ENCODE measurements around the gene CD40LG.

The CD40LG gene

GRCh38 chrX:136647677-136648360, at the start of gene CD40LG:
Gene CD40LG (plus strand): TSS chrX:136648158. CDS start chrX:136648249, 91 bp downstream.
- no peak for DNase-seq

- DNase-seq, result no peak
Measured at GRCh38 chrX:136598631-136599030, 49.3 kb upstream of the CD40LG start.

- DNase-seq, result no peak
Measured at GRCh38 chrX:136600059-136600458, 47.9 kb upstream of the CD40LG start.

- DNase-seq, result no peak
Measured at GRCh38 chrX:136607236-136607635, 40.7 kb upstream of the CD40LG start.

GRCh38 chrX:136608295-136608933, 39.5 kb upstream of the CD40LG start:
- peak; percentile 35 for DNase-seq

GRCh38 chrX:136616987-136617685, 30.8 kb upstream of the CD40LG start:
- DNase-seq, result no peak

- no peak for DNase-seq
Measured at GRCh38 chrX:136619899-136620505, 28.0 kb upstream of the CD40LG start.

- DNase-seq, result no peak
Measured at GRCh38 chrX:136620780-136621179, 27.2 kb upstream of the CD40LG start.

- DNase-seq, result no peak
Measured at GRCh38 chrX:136622568-136622967, 25.4 kb upstream of the CD40LG start.

GRCh38 chrX:136623396-136623795, 24.6 kb upstream of the CD40LG start:
- DNase-seq, result no peak

- DNase-seq, result no peak
Measured at GRCh38 chrX:136625246-136625645, 22.7 kb upstream of the CD40LG start.

- DNase-seq, result no peak
Measured at GRCh38 chrX:136626237-136626636, 21.7 kb upstream of the CD40LG start.

- no peak for DNase-seq
Measured at GRCh38 chrX:136626891-136627290, 21.1 kb upstream of the CD40LG start.

- DNase-seq, result no peak
Measured at GRCh38 chrX:136627409-136627808, 20.5 kb upstream of the CD40LG start.

GRCh38 chrX:136629084-136629750, 18.7 kb upstream of the CD40LG start:
- no peak for DNase-seq

- no peak for DNase-seq
Measured at GRCh38 chrX:136630881-136631280, 17.1 kb upstream of the CD40LG start.

GRCh38 chrX:136635235-136635634, 12.7 kb upstream of the CD40LG start:
- no peak for DNase-seq

- no peak for DNase-seq
Measured at GRCh38 chrX:136636121-136636520, 11.8 kb upstream of the CD40LG start.

- DNase-seq, result no peak
Measured at GRCh38 chrX:136639506-136640176, 8.3 kb upstream of the CD40LG start.

- DNase-seq, result no peak
Measured at GRCh38 chrX:136643243-136643642, 4.7 kb upstream of the CD40LG start.

- no peak for DNase-seq
Measured at GRCh38 chrX:136646602-136647239, 1.2 kb upstream of the CD40LG start.

- no peak for DNase-seq
Measured at GRCh38 chrX:136650811-136651210, 2.9 kb downstream of the CD40LG start.
